ENCODE results near the gene ENPP3.

The ENPP3 gene

GRCh38 chr6:131792091-131792496, 155.0 kb downstream of the ENPP3 start:
- peak in 1 of 3 experiments; percentile 9 for DNase-seq (ENCODE audit: low read depth in 2 of 3, low spot score in 2 of 3)

GRCh38 chr6:131795366-131795765, 158.3 kb downstream of the ENPP3 start:
- no peak for DNase-seq (ENCODE audit: low read depth in 2 of 3, low spot score in 2 of 3)
